8988T (cell line): ENCODE data around the gene CLSTN3.

ENCODE experiments used
- DNase-seq: peaks from one replicate; pipeline ENCODE4 v3.0.0; 2011

Gene CLSTN3

GRCh38 chr12:7128681-7129286 lies 1.4 kb upstream of the CLSTN3 start, which contains the start of gene RBP5:
RBP5 (minus strand) TSS chr12:7128889; CDS start chr12:7128775, 114 bp downstream.
- DNase-seq: no peak

GRCh38 chr12:7129287-7129871 lies 792 bp upstream of the CLSTN3 start:
- DNase-seq: no peak

- DNase-seq: no peak
These were observed 730 bp downstream of the CLSTN3 start for GRCh38 chr12:7130701-7131501.

GRCh38 chr12:7131502-7131866 lies 1.3 kb downstream of the CLSTN3 start:
- DNase-seq: no peak

GRCh38 chr12:7134396-7135166 lies 4.4 kb downstream of the CLSTN3 start:
- DNase-seq: no peak

GRCh38 chr12:7136071-7136470 lies 5.9 kb downstream of the CLSTN3 start:
- DNase-seq: no peak

- no peak for DNase-seq
These were observed 6.5 kb downstream of the CLSTN3 start for GRCh38 chr12:7136676-7137075.

- DNase-seq: no peak
These were observed 7.7 kb downstream of the CLSTN3 start for GRCh38 chr12:7137908-7138307.

- DNase-seq: no peak
These were observed 9.0 kb downstream of the CLSTN3 start for GRCh38 chr12:7139200-7139599.

- no peak for DNase-seq
These were observed 11.3 kb downstream of the CLSTN3 start for GRCh38 chr12:7141351-7142005.

- peak; percentile 53 for DNase-seq
These were observed 12.0 kb downstream of the CLSTN3 start for GRCh38 chr12:7142056-7142644.

GRCh38 chr12:7142809-7143465 lies 12.8 kb downstream of the CLSTN3 start:
- DNase-seq: no peak

- no peak for DNase-seq
These were observed 13.4 kb downstream of the CLSTN3 start for GRCh38 chr12:7143564-7143963.

GRCh38 chr12:7144414-7145120 lies 14.4 kb downstream of the CLSTN3 start:
- DNase-seq: no peak

- DNase-seq: no peak
These were observed 15.5 kb downstream of the CLSTN3 start for GRCh38 chr12:7145671-7146070.

- no peak for DNase-seq
These were observed 16.1 kb downstream of the CLSTN3 start for GRCh38 chr12:7146228-7146627.

- no peak for DNase-seq
These were observed 16.7 kb downstream of the CLSTN3 start for GRCh38 chr12:7146906-7147305.

GRCh38 chr12:7150356-7150755 lies 20.2 kb downstream of the CLSTN3 start:
- no peak for DNase-seq

GRCh38 chr12:7150841-7151240 lies 20.7 kb downstream of the CLSTN3 start:
- DNase-seq: no peak

GRCh38 chr12:7151532-7151931 lies 21.4 kb downstream of the CLSTN3 start:
- no peak for DNase-seq

GRCh38 chr12:7152818-7153217 lies 22.6 kb downstream of the CLSTN3 start:
- DNase-seq: no peak
